GM12878 (cell line): Measurements from ENCODE around the gene ALCAM.

Experiments used
- CTCF ChIP-seq, 3 experiments: IDR thresholded peaks in 2 of 3; conservative IDR thresholded peaks in 1 of 3; 2 replicates each; pipeline ENCODE4 v1.5.1; 2011; ENCODE audit warnings: low read depth in 3 of 3, low read length in 3 of 3, mild to moderate bottlenecking in 3 of 3, control low read depth in 2 of 3, moderate library complexity in 2 of 3, inconsistent platforms in 1 of 3, mixed read lengths in 1 of 3; ENCODE audit not compliant: control insufficient read depth in 2 of 3, insufficient read depth in 1 of 3; ENCODE audit errors: extremely low read depth in 1 of 3
- IRF5 ChIP-seq: fragments of 450-650 bp; IDR thresholded peaks from 2 replicates; pipeline ENCODE4 v1.6.1; 2017; ENCODE audit warnings: borderline replicate concordance
- NR2C2 ChIP-seq: IDR thresholded peaks from 2 replicates; pipeline ENCODE4 v1.6.1; 2011; ENCODE audit warnings: borderline replicate concordance, low read depth; ENCODE audit not compliant: control insufficient read depth, insufficient read length
- POLR2A ChIP-seq: IDR thresholded peaks from 2 replicates; pipeline ENCODE4 v1.6.1; 2011; ENCODE audit warnings: low read depth, mild to moderate bottlenecking, low read length
- RELA ChIP-seq: fragments of 450-650 bp; IDR thresholded peaks from 2 replicates; pipeline ENCODE4 v1.8.0; 2014; ENCODE audit warnings: borderline replicate concordance; ENCODE audit not compliant: partially characterized antibody
- SMAD1 ChIP-seq: fragments of 450-650 bp; IDR thresholded peaks from 2 replicates; pipeline ENCODE4 v1.6.1; 2018; ENCODE audit warnings: mild to moderate bottlenecking, low read depth; ENCODE audit not compliant: partially characterized antibody
- TF ChIP-seq, protein P1 (sequence below): IDR thresholded peaks from 2 replicates; pipeline ENCODE4 v1.6.1; 2012; ENCODE audit warnings: mild to moderate bottlenecking, low read depth, low read length

DNA sequence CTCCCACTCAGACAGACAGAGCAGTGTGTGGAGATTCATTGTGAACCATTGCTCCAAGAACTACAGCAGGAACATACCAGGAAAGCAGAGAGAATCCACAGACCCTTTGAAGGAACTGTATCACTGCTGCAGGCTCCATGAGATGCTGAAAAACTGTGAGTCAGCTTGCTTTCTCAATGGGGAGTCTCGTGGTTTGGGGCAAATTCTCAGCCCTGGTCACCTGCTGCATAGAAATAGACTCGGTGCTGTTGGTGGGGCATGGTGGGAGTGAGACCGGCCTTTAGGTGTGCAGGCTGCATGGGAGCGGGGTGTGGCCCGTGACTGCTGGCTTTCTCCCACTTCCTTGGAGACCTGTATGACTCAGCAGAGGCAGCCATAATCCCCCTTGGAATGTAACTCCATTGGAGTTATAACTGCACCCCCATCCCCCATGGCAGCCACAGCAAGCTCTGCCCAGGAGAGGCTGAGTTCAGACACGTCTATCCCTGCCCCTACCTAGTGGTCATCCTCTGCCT, 35.6 kb downstream of the ALCAM start:
- TF ChIP-seq SMAD1 = no peak
- TF ChIP-seq RELA = no peak
- TF ChIP-seq POLR2A = no peak
- TF ChIP-seq, protein P1, sequence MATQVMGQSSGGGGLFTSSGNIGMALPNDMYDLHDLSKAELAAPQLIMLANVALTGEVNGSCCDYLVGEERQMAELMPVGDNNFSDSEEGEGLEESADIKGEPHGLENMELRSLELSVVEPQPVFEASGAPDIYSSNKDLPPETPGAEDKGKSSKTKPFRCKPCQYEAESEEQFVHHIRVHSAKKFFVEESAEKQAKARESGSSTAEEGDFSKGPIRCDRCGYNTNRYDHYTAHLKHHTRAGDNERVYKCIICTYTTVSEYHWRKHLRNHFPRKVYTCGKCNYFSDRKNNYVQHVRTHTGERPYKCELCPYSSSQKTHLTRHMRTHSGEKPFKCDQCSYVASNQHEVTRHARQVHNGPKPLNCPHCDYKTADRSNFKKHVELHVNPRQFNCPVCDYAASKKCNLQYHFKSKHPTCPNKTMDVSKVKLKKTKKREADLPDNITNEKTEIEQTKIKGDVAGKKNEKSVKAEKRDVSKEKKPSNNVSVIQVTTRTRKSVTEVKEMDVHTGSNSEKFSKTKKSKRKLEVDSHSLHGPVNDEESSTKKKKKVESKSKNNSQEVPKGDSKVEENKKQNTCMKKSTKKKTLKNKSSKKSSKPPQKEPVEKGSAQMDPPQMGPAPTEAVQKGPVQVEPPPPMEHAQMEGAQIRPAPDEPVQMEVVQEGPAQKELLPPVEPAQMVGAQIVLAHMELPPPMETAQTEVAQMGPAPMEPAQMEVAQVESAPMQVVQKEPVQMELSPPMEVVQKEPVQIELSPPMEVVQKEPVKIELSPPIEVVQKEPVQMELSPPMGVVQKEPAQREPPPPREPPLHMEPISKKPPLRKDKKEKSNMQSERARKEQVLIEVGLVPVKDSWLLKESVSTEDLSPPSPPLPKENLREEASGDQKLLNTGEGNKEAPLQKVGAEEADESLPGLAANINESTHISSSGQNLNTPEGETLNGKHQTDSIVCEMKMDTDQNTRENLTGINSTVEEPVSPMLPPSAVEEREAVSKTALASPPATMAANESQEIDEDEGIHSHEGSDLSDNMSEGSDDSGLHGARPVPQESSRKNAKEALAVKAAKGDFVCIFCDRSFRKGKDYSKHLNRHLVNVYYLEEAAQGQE = no peak
- no peak for TF ChIP-seq CTCF (IDR thresholded peaks at IDR 0.05 in 2 of 3, conservative IDR thresholded peaks at IDR 0.05 in 1 of 3; ENCODE audit: control insufficient read depth in 2 of 3, extremely low read depth in 1 of 3, insufficient read depth in 1 of 3, low read depth in 3 of 3, low read length in 3 of 3)
- TF ChIP-seq NR2C2 = no peak
- TF ChIP-seq IRF5 = no peak
